GM18508 (cell line): Measurements from ENCODE around the gene GSDME.
"Not testable (repeated sequence)": the region's sequence is repeated elsewhere in the genome, so short reads cannot be mapped to it uniquely, and the experiment has no call there.

Experiments used
- ATAC-seq: cut with Tn5 transposase; IDR thresholded peaks from one replicate; pipeline ENCODE4 v1.9.1; 2021; ENCODE audit warnings: moderate number of reproducible peaks; ENCODE audit not compliant: insufficient read depth, unreplicated experiment

GSDME gene

GRCh38 chr7:24743471-24743870, 13.8 kb downstream of the GSDME start:
- ATAC-seq, result no peak

GRCh38 chr7:24742506-24743162, 14.6 kb downstream of the GSDME start:
- no peak for ATAC-seq

DNA sequence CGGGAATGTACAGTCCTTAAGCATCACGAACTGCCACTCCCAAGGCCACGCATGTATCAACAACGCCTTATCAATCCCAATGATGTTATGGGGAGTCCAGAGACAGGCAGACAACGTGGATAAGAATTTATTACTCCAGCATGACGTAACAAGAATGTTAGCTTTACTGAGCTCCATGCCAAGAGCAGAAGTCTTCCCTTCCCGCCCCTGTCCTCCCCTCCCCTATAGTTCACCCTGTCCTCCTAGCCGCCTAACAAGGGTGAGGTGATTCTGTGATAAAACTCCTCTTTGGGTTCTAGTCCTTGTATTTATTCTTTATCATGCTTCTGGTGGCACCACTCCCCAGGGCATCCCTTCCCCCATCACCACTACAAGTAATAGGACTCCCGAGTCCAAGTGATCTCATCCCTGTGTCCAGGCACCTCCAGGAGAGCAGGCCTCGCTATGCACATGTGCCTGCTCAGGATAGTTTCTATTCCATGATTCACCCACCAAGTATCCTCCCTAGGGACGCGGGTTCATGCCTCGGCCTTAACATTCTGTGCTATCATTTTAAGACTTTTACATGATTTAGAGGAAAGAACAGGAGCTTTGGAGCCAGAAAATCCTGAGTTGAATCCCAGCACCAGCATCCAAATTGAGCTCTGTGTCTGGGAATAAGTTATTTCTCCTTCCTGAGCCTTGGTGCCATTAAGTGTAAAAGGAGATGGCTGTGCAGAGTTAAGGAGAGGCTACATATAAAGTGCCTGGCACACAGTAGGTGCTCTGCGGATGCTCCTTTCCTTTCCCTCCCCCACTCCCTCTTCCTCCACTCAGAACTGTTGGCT, 15.4 kb downstream of the GSDME start:
- ATAC-seq, result no peak

GRCh38 chr7:24740871-24741270, 16.4 kb downstream of the GSDME start:
- no peak for ATAC-seq

GRCh38 chr7:24739306-24739705, 18.0 kb downstream of the GSDME start:
- ATAC-seq, result no peak

- ATAC-seq, result no peak
These were observed 18.7 kb downstream of the GSDME start for GRCh38 chr7:24738577-24738976.

DNA sequence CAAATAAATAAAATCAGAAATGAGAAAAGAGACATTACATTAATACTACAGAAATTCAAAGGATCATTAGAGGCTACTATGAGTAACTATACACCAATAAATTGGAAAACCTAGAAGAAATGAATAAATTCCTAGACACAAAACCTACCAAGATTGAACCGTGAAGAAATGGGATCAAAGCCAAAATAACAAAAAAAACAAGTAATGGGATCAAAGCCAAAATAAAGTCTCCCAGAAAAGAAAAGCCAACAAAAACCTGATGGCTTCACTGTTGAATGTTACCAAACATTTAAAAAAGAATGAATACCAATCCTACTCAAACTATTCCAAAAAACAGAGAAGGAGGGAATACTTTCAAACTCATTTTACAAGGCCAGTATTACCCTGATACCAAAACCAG, 20.0 kb downstream of the GSDME start:
- ATAC-seq, result no peak

DNA sequence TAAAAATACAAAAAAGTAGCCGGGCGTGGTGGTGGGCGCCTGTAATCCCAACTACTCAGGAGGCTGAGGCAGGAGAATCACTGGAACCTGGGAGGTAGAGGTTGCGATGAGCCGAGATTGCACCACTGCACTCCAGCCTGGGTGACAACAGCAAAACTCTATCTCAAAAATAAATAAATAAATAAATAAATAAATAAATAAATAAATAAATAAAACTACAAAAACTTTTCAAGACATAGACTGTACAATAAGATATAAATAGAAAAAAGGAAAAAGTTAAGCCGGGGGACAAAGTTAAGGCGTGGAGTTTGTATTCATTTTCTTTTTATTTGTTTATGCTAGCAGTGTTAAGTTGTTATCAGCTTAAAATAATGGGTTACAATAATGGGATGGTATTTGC, 21.7 kb downstream of the GSDME start:
- ATAC-seq, result not testable (repeated sequence)

DNA sequence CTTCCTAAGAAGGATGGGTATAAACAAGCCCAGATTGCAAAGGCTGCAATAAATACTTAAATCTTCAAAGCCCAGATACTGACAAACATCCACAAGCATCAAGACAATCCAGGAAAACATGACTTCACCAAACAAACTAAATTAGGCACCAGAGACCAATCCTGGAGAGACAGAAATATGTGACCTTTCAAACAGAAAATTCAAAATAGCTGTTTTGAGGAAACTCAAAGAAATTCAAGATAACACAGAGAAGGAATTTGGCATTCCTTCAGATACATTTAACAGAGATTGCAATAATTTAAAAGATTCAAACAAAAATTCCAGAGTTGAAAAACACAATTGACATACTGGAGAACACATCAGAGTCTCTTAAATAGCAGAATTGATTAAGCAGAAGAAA, 23.0 kb downstream of the GSDME start:
- no peak for ATAC-seq

- ATAC-seq, result no peak
These were observed 23.7 kb downstream of the GSDME start for GRCh38 chr7:24733414-24734060.

DNA sequence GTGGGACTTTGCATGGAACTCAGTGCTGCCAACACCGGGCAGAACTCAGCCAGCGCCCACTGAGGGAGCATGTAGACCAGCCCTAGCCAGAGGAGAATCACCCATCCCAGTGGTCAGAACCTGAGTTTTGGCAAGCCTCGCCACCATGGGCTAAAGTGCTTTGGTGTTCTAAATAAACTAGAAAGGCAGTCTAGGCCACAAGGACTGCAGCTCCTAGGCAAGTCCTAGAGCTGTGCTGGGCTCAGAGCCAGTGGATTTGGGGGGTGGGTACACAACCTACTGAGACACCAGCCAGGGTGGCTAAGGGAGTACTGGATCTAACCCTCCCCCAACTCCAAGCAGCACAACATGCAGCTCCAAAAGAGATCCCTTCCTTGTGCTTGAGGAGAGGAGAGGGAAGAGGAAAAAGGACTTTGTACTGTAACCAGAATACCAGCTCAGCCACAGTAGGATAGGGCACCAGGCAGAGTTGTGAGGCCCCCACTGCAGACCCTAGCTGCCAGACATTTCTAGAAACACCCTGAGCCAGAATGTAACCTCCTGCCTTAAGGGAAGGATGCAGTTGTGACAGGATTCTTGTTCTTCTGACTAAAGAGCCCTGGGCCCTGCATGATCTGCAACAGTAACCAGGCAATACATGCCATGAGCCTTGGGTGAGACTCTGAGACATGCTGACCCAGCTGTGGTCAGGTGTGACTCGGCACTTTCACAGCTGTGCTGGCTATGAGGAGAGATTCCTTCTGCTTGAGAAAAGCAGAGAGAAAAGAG, 24.4 kb downstream of the GSDME start:
- ATAC-seq, result peak; percentile 53

- ATAC-seq, result no peak
These were observed 26.0 kb downstream of the GSDME start for GRCh38 chr7:24731313-24731712.

DNA sequence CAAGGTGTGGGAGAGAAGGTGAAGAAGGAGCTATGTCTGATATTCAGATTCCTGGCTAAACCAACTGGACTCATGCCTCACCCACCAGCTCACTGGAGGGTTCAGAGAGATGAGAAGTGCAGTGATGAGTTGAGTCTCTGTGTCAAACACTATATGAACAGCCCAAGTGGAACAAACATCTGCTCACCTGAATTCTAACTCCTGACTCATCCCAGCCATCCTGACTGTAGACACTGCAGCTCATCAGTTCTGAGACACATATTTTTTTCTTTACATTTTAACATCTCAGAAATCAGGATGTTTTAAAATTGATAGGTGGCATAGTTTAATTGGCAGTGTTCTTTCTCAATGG, 27.3 kb downstream of the GSDME start:
- ATAC-seq, result no peak

DNA sequence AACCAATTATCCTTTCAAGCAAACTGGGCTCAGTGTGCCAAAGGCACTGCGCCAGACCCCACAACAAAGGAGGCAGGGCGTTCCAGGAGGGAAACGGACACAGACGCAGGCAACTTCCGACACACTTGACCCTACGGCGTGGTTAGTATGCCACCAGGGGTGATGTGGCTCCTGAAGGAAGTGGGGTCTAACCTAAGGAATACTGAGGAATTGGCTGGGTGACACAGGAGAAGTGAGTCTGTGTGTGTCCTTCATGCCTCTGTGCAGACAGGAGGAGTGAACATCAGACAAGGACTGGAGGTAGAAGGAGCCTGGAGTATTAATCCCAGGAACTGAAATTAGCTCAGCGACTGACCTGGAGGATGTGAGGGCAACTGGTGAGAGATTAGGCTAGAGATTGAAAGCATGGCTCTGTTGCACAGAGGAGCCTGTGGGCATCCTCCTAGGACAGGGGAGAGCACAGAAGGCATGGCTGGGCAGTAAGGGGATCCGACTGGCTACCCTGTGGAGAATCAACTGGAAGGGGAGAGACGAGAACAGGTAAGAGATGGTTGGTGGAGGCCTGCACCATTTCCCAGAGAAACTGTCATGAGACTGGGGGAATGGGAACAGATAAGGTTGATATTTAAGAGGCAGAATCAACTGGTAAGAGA, 27.8 kb downstream of the GSDME start:
- no peak for ATAC-seq

DNA sequence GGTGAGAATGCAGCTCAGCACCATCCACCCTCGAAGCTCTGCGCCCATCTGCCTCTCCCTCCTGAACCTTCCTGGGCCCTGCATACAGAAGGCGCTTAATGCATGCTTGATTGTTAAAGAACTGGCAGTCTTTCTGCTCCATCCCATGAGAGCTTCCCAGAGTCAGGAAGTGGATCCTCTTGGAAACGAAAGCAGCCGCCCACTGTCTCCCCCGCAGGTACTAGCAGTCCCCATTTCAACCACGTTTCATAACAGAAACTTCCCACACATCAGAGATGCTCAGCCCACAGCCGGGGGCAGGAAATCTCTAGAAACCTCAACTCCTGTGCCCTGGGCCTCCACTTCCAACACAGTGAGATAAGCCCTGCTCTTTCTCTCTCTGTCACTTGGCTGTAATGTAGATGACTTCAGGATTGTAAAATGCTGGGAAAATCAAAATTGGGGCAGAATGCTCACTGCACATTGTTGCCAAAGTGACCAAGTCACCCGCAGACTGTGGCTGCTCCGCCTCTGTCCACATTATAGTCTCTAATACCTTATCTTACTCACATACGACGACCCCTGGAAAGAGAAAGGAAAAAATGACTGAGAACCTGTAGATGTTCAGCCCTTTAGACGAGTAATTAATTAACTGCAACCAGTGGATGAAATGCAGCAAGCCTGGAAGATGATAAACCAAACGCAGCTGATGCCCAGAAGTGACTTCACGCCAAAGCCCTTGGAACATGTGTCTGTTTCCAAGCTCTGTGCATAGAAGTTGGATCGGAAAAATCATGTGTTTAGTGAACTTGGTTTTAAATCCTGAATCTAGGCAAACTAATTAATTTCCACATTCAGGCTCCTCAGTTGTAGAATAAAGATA, 28.5 kb downstream of the GSDME start:
- ATAC-seq, result no peak

DNA sequence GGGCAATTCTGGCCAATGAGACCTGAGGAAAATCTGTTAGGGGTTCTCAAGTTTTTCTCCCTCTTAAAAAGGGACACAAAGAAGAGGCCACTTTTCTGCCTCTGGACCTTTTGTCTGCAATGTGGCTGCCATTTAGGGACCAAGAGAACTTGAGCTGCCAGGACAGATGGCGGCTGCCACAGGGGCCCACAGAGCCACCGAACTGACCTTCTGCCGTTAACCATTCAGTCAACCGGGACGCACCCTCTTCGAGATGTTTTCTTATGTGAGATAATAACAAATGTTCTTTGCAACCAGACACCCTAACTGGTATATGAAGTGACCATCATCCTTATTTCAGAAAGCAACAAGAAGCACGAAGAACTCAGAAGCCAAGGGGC, 29.2 kb downstream of the GSDME start:
- no peak for ATAC-seq

- peak; percentile 69 for ATAC-seq
These were observed 29.8 kb downstream of the GSDME start for GRCh38 chr7:24727154-24728120.

DNA sequence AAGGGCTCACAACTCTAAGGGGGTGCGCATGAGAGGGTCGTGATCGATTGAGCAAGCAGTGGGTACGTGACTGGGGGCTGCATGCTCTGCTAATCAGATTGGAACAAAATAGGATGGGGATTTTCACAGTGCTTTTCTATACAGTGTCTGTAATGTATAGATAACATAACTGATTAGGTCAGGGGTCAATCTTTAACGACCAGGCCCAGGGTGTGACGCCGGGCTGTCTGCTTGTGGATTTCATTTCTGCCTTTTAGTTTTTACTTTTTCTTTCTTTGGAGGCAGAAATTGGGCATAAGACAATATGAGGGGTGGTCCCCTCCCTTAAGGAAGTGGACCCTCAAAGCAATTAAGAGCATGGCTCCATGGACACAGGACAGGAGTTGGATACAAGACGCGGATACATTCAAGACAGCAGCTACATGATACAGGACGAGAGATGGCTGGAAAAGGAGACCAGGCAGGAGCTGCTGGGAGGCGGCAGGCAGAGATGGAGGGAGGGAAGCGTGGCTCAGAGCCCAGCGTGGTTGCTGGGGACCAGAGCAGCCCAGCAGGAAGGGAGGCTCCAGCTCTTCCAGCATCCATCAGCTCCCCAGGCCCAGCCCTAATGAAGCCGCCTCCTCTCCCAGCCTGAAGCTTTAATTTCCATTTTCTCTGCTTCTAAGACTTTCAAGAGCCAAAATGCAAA, 31.6 kb downstream of the GSDME start:
- no peak for ATAC-seq
